T-helper 9 cell (primary cell): Measurements from ENCODE around the gene PPM1J.
"Not testable (repeated sequence)": the region's sequence is repeated elsewhere in the genome, so short reads cannot be mapped to it uniquely, and the experiment has no call there.

Source experiments
- DNase-seq: peaks from one replicate; pipeline ENCODE4 v3.0.0-alpha.2; 2020
- total RNA-seq, 2 donors: gene quantifications; one replicate each; lab custom pipeline; 2026; lab: John Stamatoyannopoulos, UW

PPM1J gene, protein sequence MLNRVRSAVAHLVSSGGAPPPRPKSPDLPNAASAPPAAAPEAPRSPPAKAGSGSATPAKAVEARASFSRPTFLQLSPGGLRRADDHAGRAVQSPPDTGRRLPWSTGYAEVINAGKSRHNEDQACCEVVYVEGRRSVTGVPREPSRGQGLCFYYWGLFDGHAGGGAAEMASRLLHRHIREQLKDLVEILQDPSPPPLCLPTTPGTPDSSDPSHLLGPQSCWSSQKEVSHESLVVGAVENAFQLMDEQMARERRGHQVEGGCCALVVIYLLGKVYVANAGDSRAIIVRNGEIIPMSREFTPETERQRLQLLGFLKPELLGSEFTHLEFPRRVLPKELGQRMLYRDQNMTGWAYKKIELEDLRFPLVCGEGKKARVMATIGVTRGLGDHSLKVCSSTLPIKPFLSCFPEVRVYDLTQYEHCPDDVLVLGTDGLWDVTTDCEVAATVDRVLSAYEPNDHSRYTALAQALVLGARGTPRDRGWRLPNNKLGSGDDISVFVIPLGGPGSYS
- total RNA-seq, result 0 reads per million in 2 donors

DNA sequence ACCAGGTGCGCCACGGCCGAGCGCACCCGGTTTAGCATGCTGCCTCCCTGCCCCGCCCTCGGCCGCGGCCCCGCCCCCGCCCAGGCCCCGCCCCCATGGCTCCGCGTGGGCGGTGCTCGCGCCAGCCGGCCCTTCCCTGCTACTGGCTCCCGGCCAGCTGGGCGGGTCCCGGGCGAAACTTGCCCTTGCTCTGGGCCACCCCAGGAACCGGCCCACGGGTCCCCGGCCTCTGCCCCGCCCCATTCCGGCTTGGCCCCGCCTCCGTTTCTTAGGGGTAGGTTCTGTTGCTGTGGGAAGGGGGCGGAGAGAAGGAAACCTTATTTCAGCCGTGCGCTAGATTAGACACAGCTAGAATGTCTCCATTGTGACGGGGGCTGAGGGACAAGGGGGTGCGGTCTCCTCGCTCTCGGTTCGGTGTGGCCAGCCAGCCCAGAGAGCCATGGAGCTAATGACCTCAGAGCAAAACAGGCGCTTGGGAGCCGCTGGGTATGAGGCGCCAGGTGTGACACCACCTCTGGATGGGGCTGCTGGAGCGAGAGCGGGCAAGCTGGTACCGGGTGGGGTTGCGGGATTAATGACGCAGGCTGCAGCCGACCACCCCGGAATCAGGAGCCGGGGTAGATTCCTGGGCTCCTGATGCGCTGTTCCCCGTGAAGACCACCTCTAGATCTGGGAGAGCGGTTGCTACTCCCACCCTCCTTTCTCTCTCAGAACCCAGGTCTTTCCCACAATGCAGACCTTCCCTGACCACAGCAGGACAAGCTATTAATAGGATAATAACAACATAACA, at the start of gene PPM1J:
Gene PPM1J (minus strand): TSS at position 69 of the 790 bp plus-strand sequence. CDS start 31 bp downstream, at position 38.
- DNase-seq, result peak; percentile 96

DNA sequence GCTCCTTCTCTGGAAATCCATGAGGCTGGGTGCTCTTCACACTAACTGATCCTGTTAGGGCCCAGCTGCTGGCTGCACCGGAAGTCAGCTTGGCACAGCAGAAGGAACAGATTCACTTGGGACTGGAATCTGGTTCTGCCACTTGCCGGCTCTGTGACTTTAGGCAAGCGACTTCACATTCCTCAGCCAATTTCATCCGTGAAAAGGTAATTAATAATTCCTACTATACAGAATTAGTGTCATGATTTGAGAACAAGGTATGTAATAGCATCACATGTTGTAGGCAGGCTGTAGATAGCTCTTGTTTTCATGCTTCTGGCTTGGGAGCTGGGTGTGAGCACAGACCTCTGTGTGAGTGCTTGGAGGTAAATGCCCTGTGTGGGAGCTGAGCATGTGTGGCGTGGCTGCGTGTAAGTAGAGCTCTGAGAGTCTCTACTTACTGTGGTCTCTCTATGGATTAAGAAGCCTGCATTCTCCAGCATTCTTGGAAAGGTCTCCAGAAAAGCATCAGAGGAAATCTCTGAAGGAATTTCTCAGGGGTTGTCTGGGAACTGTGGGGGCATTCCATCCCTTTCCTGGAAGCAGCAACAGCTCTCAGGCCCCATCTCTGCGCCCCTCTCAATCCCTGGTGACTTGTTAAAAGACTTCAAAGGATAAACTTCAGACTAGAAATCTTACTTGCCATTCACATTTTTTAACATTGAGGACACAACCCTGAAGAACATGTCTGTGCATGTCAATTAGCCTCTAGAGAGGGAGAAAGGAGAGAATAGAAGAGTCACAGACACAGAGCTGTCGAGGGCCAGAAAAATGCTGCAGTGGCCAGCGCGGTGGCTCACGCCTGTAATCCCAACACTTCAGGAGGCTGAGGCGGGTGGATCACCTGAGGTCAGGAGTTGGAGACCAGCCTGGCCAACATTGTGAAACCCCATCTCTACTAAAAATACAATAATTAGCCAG, 47.7 kb upstream of the PPM1J start:
- no peak for DNase-seq

DNA sequence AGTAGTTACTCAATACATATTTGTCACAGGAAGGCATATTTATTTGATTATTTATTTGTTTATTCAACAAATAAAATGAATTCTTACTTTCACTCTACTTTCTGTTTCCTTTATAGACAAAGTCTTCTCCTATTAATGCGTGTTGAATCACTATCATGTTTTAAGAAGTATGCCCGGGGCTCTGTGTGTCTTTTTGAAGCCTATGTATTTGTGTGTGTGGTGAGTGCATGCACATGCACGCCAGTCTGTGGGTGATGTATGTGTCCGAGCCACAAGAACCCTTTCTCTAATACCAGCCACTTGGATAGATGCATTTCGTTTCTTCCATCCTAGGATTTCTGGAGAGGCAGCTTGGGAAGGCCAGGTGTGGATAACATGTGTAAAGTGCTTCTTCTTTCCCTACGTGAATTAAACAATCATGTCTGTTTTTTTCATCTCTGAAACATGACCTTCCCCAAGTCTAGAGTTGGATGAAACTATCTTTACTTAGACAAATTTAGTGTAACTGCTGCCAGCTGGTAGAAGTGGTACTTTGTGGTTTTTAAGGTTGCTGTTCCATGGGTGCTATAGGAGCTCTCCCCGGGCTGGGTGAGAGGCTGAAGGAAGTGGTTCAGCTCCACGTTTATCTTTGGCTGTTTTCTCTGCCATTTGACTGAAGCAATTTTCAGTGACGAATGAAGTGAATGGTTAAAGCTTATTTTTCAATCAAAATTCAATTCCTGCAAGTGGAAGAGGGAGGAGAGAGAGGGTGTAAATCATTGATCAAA, 46.8 kb upstream of the PPM1J start:
- DNase-seq, result no peak

DNA sequence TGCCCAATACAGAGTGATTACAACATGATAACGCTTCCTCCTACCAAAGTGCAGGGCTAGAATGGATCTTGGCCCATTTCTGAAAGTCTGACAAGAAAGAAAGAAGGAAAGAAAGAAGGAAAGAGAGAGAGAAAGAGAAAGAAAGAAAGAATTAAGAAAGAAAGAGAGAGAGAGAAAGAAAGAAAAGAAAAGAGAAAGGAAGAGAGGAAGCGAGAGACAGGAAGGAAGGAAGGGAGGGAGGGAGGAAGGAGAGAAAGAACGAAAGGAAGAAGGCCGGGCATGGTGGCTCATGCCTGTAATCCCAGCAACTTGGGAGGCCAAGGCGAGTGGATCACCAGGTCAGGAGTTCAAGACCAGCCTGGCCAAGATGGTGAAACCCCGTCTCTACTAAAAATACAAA, 44.1 kb upstream of the PPM1J start:
- DNase-seq, result no peak

DNA sequence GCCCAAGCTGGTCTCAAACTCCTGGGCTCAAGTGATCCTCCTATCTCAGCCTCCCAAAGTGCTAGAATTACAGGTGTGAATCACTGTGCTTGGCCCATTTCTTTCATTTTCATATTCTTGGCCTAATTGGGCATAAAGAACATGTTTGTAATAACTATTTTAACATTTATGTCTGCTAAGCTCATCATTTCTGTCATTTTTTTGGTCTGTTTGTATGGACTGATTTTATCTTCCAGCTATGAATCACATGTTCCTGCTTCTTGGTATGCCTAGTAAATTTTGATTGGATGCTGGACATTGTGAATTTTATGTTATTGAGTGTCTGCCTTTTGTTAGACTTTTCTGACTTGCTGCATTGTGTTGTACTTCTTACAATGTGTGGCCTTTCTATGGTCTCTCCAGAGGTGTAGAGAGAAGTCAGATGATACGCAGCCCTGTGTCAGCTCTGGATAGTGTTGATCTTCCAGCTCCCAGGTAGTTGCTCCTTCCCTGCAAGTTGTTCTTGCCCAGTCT, 39.0 kb upstream of the PPM1J start:
- DNase-seq, result no peak

DNA sequence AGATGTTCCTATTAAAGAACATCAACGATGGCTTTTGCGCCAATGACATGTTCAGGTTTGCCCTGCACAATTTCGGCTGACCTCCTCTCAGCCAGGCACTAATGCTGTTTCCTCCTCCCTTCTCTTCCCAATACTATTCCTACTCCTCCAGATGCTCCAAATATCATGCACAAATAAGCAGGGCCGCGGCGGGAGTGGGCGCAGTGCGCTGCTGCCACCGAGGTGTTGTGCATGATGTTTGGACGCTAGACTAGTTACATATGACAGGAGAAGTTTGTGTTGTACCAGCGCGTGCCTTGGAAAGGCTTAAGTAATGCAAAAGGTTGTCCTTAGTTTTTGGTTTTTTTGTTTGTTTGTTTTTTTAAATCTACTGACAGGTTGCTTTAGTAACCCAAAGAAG, 33.3 kb upstream of the PPM1J start:
- no peak for DNase-seq

DNA sequence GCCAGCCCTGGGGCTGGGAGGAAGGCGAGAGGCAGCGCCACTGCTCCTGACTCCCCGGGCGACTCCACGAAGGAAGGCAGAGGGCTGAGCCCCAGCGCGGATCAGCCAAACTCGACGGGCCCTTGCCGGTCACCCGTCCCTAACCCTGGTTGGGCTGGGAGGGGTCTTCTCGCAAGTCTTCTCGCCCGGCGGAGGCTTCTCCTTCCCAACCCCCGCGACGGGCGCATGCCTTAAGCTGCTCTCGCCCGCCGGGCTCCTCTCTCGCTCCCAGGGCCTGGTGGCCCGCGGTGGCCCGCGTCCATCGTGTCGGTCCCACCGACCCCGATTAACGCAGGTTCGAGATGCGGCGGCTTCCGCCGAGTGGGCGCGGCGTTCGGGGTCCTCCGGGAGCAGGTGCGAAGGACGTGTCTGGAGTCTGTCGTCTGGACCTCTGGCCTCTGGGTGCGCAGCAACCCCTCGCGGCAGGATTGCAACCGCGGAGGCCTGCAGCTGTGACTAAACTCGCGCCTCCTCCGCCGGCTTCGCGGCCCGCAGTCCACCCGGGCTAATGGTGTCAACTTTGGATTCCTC, 29.0 kb upstream of the PPM1J start:
- DNase-seq, result no peak

DNA sequence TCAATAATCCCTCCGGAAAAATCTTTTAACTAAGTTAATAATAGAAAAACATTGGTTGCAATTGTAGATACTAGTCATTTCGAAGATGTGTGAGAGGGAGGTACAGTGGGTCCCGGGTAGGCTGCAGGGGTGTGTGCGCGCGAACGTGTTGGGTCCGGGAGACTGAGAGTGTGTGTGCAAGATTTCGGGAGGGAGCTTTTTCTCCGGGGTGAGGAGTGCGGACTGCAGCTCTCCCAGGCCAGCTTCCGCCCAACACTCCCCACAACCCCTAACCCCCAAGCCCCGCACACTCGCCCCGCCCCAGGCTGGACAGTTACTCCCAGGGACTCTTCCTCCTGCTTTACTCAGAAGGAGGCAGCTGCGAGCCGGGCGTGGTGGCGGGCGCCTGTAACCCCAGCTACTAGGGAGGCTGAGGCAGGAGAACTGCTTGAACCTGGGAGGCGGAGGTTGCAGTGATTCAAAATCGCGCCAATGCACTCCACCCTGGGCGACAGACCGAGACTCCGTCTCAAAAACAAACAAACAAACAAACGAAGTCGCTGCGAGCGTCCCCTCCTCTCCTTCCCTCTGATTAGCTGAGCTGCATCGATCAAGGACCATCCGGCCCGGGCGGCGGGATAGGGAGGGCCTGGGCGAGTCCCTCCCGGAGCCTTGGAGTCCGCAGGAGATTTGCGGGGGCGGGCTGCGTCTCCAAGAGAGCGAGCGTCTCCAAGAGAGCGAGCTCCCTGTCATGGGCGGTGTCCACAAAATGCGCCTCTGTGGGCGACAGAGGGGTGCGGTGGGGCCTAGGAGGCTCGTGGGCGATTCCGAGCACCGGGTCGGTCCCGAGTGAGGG, 28.3 kb upstream of the PPM1J start:
- no peak for DNase-seq

DNA sequence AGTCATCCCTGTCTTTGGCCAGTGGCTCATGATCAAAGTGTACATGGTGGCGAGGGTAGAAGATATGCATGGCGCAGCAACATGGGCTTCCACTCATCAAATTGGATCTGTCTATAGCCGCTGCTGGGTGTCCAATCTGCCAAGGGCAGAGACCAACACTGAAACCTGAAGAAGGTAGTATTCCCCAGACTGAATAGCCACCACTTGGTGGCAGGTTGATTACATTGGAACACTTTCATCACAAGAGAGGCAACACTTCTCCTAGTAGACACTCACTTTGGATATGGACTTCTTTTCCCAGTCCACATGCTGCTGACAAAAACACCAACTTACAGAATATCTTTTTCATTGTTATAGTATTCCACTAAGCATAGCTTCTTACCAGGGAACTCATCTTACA, 22.4 kb upstream of the PPM1J start:
- no peak for DNase-seq

DNA sequence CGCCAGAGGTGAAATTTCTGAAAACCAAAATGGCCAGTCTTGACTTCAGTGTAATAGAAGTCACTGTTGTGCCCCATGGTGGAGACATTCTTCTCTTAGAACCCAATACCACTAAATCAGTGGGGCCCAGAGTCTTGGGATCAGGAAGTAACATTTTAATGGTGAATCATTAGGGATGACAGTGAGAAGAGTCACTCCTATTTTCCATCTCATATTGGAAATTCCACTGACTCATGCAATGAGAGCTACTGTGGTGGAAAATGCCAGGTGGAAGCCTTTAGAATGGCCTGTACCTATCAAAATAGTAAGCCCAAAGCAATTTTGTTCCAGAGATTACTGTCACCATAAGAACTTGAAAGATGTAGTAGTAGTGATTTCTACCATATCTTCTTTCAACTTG, 20.6 kb upstream of the PPM1J start:
- DNase-seq, result no peak

DNA sequence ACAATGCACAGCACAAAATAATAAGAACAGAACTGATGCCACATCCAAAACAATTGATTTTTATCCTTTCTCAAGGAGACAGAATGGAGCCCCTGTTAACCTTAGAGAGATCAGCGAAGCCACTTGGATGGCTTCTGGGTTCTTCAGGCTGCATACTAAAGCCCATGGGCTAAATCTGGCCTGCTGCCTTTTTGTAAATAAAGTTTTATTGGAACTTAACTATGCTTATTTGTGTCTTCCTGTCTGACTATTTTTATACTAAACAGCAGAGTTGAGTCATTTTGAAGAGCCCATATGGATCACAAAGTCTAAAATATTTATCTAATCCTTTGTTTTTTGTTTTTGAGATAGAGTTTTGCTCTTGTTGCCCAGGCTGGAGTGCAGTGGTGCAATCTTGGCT, 16.3 kb upstream of the PPM1J start:
- DNase-seq, result no peak

DNA sequence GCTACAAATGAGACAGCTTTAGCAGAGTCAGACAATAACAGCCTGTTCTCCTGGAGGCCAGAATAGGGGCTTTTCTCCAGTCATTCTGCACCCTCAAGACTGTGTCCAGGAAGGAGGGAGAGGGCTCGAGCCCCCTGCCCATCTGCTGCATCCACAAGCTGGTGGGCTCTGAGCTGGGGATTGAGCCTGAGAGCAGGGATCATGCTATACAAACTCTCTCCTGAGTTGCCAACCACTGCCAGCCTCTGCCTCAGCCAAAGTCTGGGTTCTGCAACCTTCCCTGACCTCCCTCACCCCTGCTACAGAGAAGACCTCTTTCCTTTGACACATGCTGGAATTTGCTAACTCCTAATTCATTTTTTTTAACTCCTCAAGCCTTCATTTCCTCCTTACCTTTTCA, 14.8 kb upstream of the PPM1J start:
- no peak for DNase-seq

DNA sequence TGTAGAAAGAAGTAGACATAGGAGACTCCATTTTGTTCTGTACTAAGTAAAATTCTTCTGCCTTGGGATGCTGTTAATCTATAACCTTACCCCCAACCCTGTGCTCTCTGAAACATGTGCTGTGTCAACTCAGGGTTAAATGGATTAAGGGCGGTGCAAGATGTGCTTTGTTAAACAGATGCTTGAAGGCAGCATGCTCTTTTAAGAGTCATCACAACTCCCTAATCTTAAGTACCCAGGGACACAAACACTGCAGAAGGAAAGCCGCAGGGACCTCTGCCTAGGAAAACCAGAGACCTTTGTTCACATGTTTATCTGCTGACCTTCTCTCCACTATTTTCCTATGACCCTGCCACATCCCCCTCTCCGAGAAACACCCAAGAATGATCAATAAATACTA, 13.9 kb upstream of the PPM1J start:
- not testable (repeated sequence) for DNase-seq

DNA sequence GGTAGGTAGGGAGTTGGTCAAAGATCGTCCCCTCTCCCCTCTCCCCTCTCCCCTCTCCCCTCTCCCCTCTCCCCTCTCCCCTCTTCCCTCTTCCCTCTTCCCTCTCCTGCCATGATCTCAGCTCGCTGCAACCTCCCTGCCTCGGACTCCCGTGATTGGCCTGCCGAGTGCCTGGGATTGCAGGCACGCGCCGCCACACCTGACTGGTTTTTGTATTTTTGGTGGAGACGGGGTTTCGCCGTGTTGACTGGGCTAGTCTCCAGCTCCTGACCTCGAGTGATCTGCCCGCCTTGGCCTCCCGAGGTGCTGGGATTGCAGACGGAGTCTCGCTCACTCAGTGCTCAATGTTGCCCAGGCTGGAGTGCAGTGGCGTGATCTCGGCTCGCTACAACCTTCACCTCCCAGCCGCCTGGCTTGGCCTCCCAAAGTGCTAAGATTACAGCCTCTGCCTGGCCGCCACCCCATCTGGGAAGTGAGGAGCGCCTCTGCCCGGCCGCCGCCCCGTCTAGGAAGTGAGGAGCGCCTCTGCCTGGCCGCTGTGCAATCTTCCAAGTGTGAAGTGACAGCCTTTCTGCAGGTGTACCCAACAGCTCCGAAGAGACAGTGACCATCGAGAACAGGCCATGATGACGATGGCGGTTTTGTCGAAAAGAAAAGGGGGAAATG, 13.3 kb upstream of the PPM1J start:
- DNase-seq, result not testable (repeated sequence)

DNA sequence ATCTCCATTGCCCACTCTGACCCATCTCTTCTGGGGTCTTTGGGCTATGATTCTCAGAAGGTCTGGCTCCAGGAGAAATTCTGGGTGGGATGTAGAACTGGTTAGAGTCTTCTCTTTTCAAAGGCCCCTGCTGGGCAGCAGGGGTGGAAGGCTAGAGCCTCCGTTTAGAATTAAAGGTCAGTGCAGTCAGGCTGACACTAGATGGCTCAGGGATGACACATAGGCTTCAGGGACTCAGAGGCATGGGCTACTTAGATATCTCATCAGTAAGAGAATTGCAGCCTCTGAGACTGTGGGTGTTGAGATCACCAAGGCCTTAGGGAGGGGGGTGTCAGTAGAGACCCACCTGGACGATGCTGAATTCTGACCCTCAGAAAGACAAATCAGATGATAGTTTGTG, 12.6 kb upstream of the PPM1J start:
- DNase-seq, result no peak

DNA sequence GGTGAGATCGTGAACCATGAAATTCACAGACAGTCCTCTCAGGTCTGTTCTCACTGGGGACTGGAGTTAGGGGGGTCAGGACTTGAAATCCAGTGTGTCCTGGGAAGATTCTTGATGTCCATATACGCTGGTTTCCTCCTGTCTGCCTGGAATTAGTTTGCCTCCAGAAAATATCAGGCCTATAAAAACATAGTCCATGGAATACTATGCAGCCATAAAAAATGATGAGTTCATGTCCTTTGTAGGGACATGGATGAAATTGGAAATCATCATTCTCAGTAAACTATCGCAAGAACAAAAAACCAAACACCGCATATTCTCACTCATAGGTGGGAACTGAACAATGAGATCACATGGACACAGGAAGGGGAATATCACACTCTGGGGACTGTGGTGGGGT, 9.1 kb upstream of the PPM1J start:
- DNase-seq, result not testable (repeated sequence)

DNA sequence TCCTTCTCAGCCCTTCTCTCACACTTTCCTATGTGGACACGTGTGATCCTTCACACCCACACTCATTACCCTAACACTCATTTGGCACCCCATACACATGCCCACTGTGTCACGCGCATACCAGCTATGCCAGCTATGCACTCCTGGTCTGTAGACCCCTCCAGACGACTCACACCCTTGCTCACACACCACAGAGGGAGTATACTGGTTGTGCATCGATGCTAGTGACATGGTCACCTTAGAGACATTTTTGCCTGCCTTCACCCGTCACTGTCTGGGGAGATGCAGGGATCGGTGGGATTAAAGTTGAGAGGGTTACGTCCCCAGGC, 8.3 kb upstream of the PPM1J start:
- no peak for DNase-seq

DNA sequence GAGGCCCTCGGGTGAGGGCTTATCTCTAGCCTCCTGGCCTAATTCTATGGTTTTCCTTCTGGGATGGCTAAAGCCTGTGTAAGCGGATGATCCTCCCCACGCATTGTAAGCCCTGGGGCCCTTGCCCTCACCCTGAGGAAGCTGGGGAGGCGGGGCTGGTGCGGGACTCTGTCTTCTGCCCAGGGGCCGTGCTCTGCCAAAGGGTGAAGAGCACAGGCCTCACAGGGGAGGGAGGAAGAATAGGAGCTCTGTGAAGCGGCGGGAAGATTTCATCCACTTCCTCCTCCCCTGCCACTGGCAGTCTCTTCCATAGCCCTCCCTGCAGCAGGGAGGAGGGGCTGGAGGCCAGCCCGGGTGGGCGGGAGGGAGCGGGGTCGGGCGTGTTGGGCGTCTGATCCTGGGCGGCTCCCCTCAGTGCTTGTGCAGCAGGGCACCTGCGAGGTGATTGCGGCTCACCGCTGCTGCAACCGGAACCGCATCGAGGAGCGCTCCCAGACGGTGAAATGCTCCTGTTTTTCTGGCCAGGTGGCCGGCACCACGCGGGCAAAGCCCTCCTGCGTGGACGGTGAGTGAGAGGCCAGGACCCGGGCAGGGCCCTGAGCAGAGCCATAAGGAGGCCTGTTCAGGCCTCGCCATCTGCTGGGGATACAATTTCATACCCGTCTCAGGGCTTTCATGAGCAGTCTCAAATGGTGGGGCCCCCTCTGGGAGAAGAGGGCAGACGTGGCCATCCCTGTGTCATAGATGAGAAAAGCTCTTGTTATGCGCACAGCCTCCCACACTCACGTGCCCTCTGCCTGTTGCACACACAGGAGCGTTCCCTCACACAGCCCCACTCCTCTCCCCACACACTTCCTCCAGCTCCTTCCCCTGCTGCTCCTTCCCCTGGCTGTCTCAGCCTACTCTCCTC, 7.7 kb upstream of the PPM1J start:
- no peak for DNase-seq
